Spinal cord (tissue), 10 donors: Measurements from ENCODE around the gene CDR2L. TPM values are rescaled to one million over a fixed set of nuclear protein-coding genes. Genes with fewer than 3 reads are reported as not detected.

Experiments used
- DNase-seq, 6 donors: peaks; one replicate each; pipeline versions ENCODE4 v3.0.0 to v3.0.0-alpha.2; 2013 to 2015; ENCODE audit warnings: low spot score in 6 of 6, low read depth in 4 of 6
- H3K27ac ChIP-seq: one replicate; pipeline ENCODE4 v1.5.1; 2013; ENCODE audit warnings: low read depth, low read length, control low read depth
- H3K27me3 ChIP-seq: one replicate; pipeline ENCODE4 v1.6.1; 2013; ENCODE audit warnings: low read length; ENCODE audit not compliant: control insufficient read depth, insufficient read depth
- H3K36me3 ChIP-seq: one replicate; pipeline ENCODE4 v1.6.1; 2013; ENCODE audit warnings: low read length; ENCODE audit not compliant: control insufficient read depth, insufficient read depth
- H3K4me1 ChIP-seq: one replicate; pipeline ENCODE4 v1.6.1; 2013; ENCODE audit warnings: low read length; ENCODE audit not compliant: control insufficient read depth, insufficient read depth
- H3K4me3 ChIP-seq: one replicate; pipeline ENCODE4 v1.5.1; 2013; ENCODE audit warnings: low read depth, low read length, control low read depth
- H3K9me3 ChIP-seq: one replicate; pipeline ENCODE4 v1.6.1; 2013; ENCODE audit warnings: low read length; ENCODE audit not compliant: control insufficient read depth, insufficient read depth
- WGBS: methylation state at CpG from one replicate; pipeline ENCODE4 v1.1.5; 2013; ENCODE audit warnings: missing lambda C conversion rate; ENCODE audit not compliant: insufficient coverage; 5-methylcytosine and 5-hydroxymethylcytosine counted together
- polyA plus RNA-seq, 2 donors: library from polyadenylated mRNA; unstranded; fragments of 120-200 nt; gene quantifications; one replicate each; pipeline ENCODE4 v1.2.1, GENCODE V29; 2013; ENCODE audit not compliant: insufficient read length in 2 of 2
- total RNA-seq, 2 donors: library from RNA; depleted of rRNA in 1 of 2; stranded (reverse); fragments of 120-200 nt in 1 of 2; fragments of >200 nt in 1 of 2; gene quantifications; one replicate each; pipeline versions ENCODE4 v1.2.3 to v1.2.4, GENCODE V29; 2013 to 2014
- donor health status: healthy.

CDR2L gene
- total and polyA plus RNA-seq, 4 donors: 7.3 to 25.4 (median 16.1) TPM

- Histone ChIP-seq H3K4me3 (no peak overlapping the region), H3K9me3 (no peaks in the 10 kb centered on the region), H3K36me3 (peaks cover 49% of the 10 kb centered on the region), H3K27ac (no peak overlapping the region), H3K27me3 (peaks cover 3% of the 10 kb centered on the region), H3K4me1 (no peaks in the 10 kb centered on the region)
- peak in 1 of 6 donors; percentile 45 for DNase-seq
- 62% methylated on average over 8 of the region's 12 CpGs for WGBS
Measured at GRCh38 chr17:74949455-74950115, 37.8 kb upstream of the CDR2L start.

DNA sequence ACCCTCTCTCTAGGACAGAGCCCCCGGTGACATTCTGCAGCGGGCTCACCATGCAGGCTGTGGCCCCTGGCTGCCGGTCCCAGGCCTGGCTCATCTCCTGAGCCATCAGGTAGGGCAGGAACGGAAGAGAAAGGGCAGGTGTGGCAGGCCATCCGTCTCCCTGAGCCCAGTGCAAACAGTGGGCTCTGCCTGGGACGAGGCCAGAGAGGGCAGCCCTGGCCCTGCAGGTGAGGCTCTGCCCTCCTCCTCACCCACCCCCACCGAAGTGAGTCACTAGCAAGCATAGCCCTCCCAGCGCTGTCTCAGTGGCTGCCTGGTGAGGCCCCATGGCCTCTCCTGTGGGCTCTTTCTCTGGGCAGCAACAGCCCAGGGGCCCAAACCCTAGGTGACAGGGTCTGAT lies 37.2 kb upstream of the CDR2L start:
- Histone ChIP-seq H3K27ac (no peak overlapping the region), H3K4me1 (no peaks in the 10 kb centered on the region), H3K36me3 (peaks cover 55% of the 10 kb centered on the region), H3K27me3 (peaks cover 3% of the 10 kb centered on the region), H3K9me3 (no peaks in the 10 kb centered on the region), H3K4me3 (no peak overlapping the region)
- 68% methylated on average over 8 of the region's 8 CpGs for WGBS
- DNase-seq: no peak

DNA sequence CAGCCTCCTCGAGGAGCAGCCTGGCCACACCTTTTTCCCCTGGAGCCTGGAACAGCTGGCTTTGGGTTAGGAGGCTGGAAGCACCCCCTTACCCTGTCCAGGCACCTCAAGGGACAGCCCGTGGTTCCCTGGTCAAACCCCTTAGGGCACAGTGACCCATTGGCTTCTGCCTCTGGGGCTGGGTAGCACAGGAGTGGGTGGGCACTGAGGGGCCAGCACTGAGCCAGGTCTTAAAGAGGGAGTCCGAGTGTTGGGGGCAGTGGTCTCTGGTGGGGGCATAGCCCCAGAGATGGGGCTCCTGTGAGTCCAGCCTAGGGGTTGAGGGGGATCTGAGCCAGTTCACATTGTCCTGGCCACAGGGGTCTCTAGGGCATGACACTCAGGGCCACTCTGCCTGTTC lies 36.4 kb upstream of the CDR2L start:
- WGBS: 81% methylated on average over 3 of the region's 3 CpGs

GRCh38 chr17:74951680-74952421 lies 35.6 kb upstream of the CDR2L start:
- WGBS: 71% methylated on average over 30 of the region's 32 CpGs
- H3K27ac ChIP-seq: no peak overlapping the region
- H3K4me1 ChIP-seq: no peaks in the 10 kb centered on the region
- H3K9me3 ChIP-seq: no peaks in the 10 kb centered on the region
- H3K36me3 ChIP-seq: peaks cover 70% of the 10 kb centered on the region
- no peak for DNase-seq
- H3K27me3 ChIP-seq: peaks cover 3% of the 10 kb centered on the region
- no peak overlapping the region for H3K4me3 ChIP-seq

More for the DNA sequence above, 36.4 kb upstream of the CDR2L start:
- Histone ChIP-seq H3K27me3 (peaks cover 3% of the 10 kb centered on the region), H3K36me3 (peaks cover 63% of the 10 kb centered on the region), H3K4me3 (no peak overlapping the region), H3K4me1 (no peaks in the 10 kb centered on the region), H3K9me3 (no peaks in the 10 kb centered on the region), H3K27ac (no peak overlapping the region)
- DNase-seq: no peak

GRCh38 chr17:74952431-74953133 lies 34.9 kb upstream of the CDR2L start:
- peaks cover 3% of the 10 kb centered on the region for H3K27me3 ChIP-seq
- H3K4me3 ChIP-seq: no peak overlapping the region
- no peak for DNase-seq
- 66% methylated on average over 19 of the region's 24 CpGs for WGBS
- no peaks in the 10 kb centered on the region for H3K9me3 ChIP-seq
- H3K27ac ChIP-seq: no peak overlapping the region
- H3K4me1 ChIP-seq: no peaks in the 10 kb centered on the region
- H3K36me3 ChIP-seq: peaks cover 71% of the 10 kb centered on the region

DNA sequence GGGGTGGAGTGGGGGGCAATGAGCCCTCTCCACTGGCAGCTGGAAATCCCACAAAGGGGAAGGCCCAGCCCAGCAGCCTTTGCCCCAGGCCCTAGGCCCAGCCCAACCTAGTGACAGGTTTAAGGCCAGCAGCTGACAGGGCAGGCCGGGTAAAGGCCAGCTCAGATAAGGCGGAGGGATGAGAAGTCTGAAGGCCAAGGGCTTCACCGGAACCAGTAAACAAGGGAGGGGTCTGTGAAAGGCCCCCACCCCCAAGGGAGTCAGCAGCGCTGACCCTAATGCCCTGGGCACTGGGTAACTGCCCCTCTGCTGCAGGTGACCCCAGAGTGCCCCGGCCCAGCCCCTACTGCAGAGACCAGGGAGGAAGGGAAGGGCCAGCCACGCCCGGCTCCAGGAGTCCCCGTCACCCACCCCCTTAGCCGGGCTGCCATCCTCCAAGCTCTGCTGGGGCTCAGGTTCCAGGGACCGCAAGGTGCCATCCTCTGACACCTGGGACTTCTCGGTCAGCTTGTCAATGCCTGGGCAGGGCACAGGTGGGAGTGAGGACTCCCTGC lies 34.2 kb upstream of the CDR2L start:
- no peak for DNase-seq
- Histone ChIP-seq H3K27me3 (no peaks in the 10 kb centered on the region), H3K4me1 (peaks cover 4% of the 10 kb centered on the region), H3K4me3 (no peak overlapping the region), H3K27ac (no peak overlapping the region), H3K9me3 (no peaks in the 10 kb centered on the region), H3K36me3 (peaks cover 74% of the 10 kb centered on the region)
- WGBS: 90% methylated on average over 9 of the region's 11 CpGs

DNA sequence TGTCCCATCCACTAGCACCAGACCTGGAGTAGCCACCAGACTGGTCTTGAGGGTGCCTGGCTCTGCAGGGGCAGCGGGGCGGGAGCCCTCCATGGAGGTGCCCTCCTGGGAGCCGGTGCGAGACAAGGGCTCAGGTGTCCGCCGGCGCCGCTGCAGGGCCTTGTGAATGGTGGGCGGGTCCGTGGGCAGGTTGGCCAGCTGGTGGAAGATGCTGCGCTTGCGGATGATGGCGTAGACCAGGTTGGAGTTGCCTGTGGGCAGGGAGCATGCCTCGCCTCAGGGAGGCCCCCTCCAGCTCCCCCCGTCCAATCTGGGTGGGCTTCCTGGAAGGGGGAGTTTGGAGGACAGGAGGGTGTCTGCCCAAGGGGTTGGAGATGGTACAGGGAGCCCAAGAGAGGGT lies 33.3 kb upstream of the CDR2L start:
- H3K9me3 ChIP-seq: no peaks in the 10 kb centered on the region
- H3K27ac ChIP-seq: no peak overlapping the region
- no peak overlapping the region for H3K4me3 ChIP-seq
- H3K36me3 ChIP-seq: peaks cover 83% of the 10 kb centered on the region
- peaks cover 4% of the 10 kb centered on the region for H3K4me1 ChIP-seq
- WGBS: 86% methylated on average over 15 of the region's 15 CpGs
- no peaks in the 10 kb centered on the region for H3K27me3 ChIP-seq
- no peak for DNase-seq

DNA sequence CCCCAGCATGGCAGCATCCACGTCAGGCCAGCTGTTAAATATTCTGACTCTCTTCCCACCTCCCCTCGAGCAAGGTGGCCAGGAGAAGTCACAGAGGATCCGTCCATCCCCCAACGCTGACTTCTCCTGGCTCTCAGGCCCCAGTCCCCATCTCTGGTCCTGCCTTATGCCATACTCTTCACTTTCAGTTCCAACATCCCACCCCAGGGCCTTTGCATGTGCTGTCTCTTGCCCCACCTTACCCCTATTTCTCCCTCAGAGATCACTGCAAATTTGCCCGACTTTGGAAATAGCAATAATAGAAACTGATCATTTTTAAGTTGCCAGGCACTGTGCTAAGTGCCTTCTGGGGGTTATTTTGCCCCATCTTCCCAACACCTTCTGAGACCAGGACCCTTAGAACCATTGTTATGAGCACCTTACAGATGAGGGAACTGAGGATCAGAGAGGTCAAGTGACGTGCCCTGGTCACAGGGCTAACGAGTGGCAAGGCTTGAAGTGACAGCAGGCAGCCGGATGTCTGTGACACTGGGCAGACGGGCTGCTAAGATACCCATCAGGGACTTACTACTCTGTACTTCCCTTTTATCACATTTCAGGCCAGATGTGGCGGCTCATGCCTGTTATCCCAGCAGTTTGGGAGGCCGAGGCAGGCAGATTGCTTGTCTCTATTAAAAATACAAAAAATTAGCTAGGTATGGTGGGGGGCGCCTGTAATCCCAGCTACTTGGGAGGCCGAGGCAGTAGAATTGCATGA lies 32.6 kb upstream of the CDR2L start:
- DNase-seq: no peak
- peaks cover 4% of the 10 kb centered on the region for H3K4me1 ChIP-seq
- H3K4me3 ChIP-seq: no peak overlapping the region
- no peaks in the 10 kb centered on the region for H3K27me3 ChIP-seq
- WGBS: 55% methylated on average over 8 of the region's 13 CpGs
- no peaks in the 10 kb centered on the region for H3K9me3 ChIP-seq
- H3K27ac ChIP-seq: no peak overlapping the region
- peaks cover 85% of the 10 kb centered on the region for H3K36me3 ChIP-seq

GRCh38 chr17:74956093-74956492 lies 31.3 kb upstream of the CDR2L start:
- no peak overlapping the region for H3K27ac ChIP-seq
- H3K9me3 ChIP-seq: no peaks in the 10 kb centered on the region
- WGBS: 93% methylated on average over 2 of the region's 4 CpGs
- peaks cover 4% of the 10 kb centered on the region for H3K4me1 ChIP-seq
- H3K4me3 ChIP-seq: no peak overlapping the region
- H3K36me3 ChIP-seq: peaks cover 84% of the 10 kb centered on the region
- no peaks in the 10 kb centered on the region for H3K27me3 ChIP-seq
- DNase-seq: no peak
